GM12891 (cell line): ENCODE data around the gene C11orf24.

Experiments
- DNase-seq: peaks from one replicate; pipeline ENCODE4 v3.0.0; 2011; ENCODE audit warnings: low spot score; ENCODE audit not compliant: insufficient read length
- FAIRE-seq: peaks from 2 replicates; lab custom pipeline; 2011; peaks lifted over from hg19 to GRCh38; lab: Jason Lieb, UNC
- PAX5 ChIP-seq: IDR thresholded peaks from 2 replicates; pipeline ENCODE4 v1.6.1; 2011; ENCODE audit warnings: low read length, moderate library complexity, mild to moderate bottlenecking; ENCODE audit not compliant: insufficient read depth, severe bottlenecking
- POLR2A ChIP-seq: IDR thresholded peaks from 2 replicates; pipeline ENCODE4 v1.6.1; 2011; ENCODE audit warnings: low read depth, low read length, control low read depth
- POLR2AphosphoS5 ChIP-seq: IDR thresholded peaks from 2 replicates; pipeline ENCODE4 v1.6.1; 2011; ENCODE audit warnings: low read depth, low read length, control low read depth
- POU2F2 ChIP-seq: IDR thresholded peaks from 2 replicates; pipeline ENCODE4 v1.6.1; 2011; ENCODE audit warnings: low read depth, mild to moderate bottlenecking, control low read depth, low read length, moderate library complexity
- SPI1 ChIP-seq: IDR thresholded peaks from 2 replicates; pipeline ENCODE4 v1.6.1; 2011; ENCODE audit warnings: low read depth, low read length, control low read depth
- TAF1 ChIP-seq: IDR thresholded peaks from 2 replicates; pipeline ENCODE4 v1.6.1; 2011; ENCODE audit warnings: low read depth, low read length, control low read depth

C11orf24 gene

DNA sequence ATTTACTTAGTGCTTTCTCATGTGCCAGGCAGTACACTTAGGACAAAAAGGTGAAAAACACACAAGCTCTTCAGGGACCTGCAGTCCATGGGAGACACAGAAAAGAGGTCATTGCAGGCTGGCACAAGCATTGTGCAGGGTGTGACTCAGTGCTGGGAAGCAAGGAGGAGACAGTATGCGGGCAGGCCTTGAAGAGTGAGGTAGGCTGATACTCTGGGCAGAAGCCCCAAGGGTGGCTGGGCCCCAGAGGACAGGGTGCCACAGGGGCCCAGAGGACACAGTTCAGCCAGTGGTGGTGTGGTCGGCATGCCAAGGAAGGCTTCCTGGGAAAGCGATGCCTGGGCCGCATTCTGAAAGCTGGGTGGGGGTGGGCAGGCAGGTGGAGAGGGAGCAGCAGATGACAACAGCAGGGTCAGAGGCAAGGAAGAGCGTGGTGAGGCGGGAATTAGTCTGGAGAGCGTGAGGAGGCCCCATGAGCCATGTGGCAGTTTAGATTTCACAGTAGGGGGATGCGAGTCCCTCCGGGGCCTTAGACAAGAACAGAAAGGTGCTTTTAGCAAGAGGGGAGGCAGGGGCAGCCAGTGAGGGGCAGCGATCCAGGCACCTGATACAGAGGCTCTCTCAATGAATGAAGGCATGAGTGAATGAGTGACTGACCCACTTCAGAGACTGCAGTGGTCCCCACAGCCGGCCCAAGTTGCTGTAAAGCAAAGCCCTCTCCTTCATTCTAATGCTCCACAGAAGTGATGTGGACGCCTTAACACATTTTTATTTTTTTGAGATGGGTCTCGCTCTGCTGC lies 6.8 kb downstream of the C11orf24 start:
- FAIRE-seq = no peak
- DNase-seq = no peak
- TF ChIP-seq SPI1 (no peak), POLR2A (no peak), POU2F2 (no peak)

DNA sequence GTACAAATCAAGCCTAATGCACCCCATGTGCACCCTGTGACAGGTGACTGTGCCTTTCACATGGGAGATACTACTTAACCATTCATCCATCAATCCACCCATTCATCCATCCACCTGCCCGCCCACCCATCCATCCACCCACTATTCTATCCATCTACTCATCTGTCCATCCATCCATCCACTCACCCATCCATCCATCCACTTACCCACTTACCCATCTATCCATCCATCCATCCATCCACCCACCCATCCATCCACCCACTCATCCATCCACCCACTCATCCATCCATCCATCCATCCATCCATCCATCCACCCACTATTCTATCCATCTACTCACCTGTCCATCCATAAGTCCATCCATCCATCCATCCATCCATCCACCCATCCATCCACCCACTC lies 7.5 kb downstream of the C11orf24 start:
- DNase-seq = no peak
- FAIRE-seq = no peak
- TF ChIP-seq SPI1 (no peak), POU2F2 (no peak), POLR2A (no peak), TAF1 (no peak)

DNA sequence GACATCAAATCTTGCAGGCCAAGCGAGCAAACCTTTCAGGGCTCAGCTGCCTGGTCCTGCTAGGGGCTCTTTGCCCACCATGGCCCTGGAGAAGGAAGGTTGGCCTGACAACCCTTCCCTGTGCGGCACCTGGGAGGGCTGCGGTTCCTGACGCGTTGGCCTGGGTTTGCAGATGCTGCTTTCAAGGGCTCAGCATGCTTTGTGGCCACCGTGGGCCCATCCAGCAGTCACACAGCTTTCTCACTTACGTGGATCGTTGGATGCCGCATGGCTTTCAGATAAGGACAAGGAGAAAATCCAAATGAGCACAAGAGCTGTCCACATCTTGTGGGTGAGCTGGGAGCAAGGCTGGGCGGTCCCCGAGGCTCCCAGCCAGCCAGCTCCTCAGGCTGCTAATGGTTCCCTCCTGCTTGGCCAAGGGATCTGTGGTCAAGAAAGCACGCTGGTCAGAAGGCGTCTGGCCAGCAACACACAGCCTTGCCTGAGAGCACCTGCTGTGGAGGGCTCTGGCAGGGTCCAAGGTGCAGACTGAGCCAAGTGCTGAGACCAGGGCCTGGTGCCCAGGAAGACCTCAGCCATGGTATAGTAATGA lies 8.2 kb downstream of the C11orf24 start:
- no peak for FAIRE-seq
- DNase-seq = no peak
- no peak for TF ChIP-seq POLR2AphosphoS5
- no peak for TF ChIP-seq SPI1
- TF ChIP-seq POLR2A = no peak
- no peak for TF ChIP-seq POU2F2
- no peak for TF ChIP-seq TAF1
- TF ChIP-seq PAX5 = no peak

DNA sequence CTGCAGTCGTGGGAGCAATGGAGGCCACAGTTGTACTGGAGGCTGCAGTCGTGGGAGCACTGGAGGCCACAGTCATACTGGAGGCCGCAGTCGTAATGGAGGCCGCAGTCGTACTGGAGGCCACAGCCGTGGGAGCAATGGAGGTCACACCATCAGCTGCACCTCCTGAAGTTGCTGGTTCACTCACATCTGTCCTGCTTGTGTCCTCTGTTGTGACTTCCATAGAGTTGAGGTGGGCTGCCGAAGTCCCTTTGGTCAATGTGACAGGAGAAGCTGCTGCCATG lies 9.3 kb downstream of the C11orf24 start:
- FAIRE-seq (no peak), DNase-seq (no peak)
- TF ChIP-seq PAX5 = no peak
- TF ChIP-seq POLR2AphosphoS5 = no peak
- TF ChIP-seq POLR2A = no peak

DNA sequence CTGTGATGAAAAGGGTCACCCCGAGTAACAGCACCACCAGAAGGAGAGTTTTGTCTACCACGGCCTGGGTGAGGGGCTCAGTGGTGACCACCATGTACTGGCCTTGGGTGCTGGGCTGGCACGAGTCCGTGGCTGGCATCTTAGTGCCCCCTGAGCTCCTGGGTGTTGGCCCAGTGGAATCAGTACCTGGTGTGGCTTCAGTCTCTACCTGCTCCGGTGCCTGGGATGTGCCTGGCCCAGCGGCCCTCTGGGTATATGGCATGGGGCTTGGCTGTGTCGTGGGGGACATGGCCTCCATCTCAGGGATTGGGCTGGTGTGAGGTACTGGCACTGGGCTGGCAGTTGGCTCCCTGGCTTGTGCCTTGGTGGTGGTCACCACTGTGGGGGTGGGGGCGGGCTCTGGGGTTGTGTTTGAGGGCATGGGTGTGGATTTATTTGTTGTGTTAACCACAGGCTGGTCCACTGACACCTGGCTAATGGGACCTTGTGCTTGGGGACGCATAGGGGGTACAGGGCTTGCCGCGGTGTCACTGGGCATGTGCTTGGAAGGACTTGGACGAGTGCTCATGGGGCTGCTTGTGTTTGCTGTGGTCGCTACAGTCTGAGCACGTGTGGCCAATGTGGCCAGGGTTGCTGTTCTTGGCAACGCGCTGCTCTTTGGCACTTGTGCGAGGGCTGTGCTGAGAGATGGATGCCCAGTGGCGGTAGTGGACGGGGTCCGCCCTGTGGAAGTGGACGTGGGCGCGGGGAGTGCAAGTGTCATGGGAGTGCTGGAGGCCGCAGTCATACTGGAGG lies 9.8 kb downstream of the C11orf24 start:
- DNase-seq (no peak), FAIRE-seq (no peak)
- TF ChIP-seq SPI1 = no peak
- no peak for TF ChIP-seq POU2F2
- TF ChIP-seq POLR2AphosphoS5 = no peak
- no peak for TF ChIP-seq TAF1
- TF ChIP-seq PAX5 = no peak
- TF ChIP-seq POLR2A = no peak

DNA sequence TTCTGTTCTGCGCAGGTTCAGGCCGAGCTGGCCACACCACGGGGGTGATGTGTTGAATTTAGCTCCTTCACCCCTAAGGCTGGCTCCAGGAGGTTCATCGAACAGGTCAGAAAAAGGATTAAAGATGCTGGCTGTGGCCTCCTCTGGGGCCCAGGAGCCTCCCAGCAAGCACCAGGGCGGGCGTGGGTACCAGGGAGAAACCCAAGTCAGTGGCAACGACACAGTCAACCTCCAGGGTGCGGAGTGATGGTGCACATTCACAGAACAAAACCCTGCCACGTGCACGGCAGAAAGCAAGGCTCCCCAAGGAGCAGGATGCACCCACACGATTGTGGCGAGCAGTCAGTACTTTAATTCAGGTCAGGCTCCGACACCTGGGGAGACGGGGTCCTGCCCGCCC lies 10.8 kb downstream of the C11orf24 start:
- FAIRE-seq = no peak
- TF ChIP-seq SPI1 = no peak
- TF ChIP-seq PAX5 = no peak
- TF ChIP-seq POU2F2 = no peak
- TF ChIP-seq TAF1 = no peak
- no peak for TF ChIP-seq POLR2A
- no peak for TF ChIP-seq POLR2AphosphoS5
- no peak for DNase-seq

DNA sequence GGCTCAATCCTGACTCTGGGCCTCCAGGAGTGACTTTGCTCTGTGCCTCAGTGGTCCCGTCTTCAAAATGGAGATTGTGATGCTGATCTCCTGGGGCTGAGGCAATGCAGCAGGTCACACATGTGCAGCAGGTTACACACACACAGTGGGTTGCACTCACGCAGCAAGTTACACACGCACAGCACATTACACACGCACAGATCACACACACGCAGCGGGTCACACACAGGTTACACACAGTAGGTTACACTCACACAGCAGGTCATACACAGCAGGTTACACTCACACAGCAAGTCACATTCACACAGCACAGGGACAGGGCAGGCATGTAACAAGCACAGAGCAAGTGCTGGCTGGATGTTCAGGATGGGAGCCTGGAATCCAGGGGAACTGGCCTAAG lies 11.3 kb downstream of the C11orf24 start:
- FAIRE-seq (no peak), DNase-seq (no peak)
- no peak for TF ChIP-seq PAX5
- no peak for TF ChIP-seq POLR2AphosphoS5
- TF ChIP-seq TAF1 = no peak
- no peak for TF ChIP-seq POU2F2
- TF ChIP-seq SPI1 = no peak
- TF ChIP-seq POLR2A = no peak

DNA sequence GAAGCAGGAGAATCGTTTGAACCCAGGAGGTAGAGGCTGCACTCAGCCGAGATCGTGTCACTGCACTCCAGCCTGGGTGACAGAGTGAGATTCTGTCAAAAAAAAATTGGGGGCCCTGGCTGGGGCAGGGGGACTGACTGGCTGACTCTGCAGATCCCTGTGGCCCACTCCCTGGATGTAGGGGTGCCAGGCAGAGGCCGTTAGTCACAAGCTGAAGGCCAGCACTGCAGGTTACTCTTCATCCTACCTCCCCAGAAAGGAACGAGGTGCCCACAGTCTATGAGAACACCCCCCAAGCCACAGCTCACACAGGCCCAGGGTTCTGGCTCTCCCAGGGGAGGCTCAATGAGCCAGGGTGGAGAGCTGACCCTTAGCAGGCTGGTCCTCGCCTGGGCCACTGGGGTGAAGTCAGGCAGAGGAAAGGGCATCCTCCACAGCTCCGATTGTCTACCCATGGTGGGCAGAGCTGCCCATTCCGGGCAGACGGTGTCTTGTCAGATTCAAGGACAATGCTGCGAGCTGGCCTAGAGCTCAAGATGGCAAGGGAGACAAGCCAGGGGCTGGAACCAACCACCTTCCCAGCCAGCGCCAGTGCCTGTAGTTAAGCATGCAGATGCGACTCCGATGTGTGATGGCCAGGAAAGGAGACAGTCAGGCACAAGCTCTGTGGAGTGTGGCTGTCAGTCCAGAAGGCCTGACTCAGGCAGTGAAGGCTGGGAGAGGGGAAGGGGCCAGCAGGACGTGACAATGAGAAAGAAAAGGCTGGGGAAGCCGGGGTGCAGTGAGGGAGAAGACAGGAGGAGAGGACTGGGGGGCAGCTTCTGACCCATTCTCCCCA lies 12.4 kb downstream of the C11orf24 start:
- FAIRE-seq = no peak
- TF ChIP-seq POLR2A = no peak
- no peak for TF ChIP-seq SPI1
- no peak for TF ChIP-seq PAX5
- TF ChIP-seq POU2F2 = no peak
- no peak for TF ChIP-seq TAF1
- no peak for TF ChIP-seq POLR2AphosphoS5
- DNase-seq = no peak

DNA sequence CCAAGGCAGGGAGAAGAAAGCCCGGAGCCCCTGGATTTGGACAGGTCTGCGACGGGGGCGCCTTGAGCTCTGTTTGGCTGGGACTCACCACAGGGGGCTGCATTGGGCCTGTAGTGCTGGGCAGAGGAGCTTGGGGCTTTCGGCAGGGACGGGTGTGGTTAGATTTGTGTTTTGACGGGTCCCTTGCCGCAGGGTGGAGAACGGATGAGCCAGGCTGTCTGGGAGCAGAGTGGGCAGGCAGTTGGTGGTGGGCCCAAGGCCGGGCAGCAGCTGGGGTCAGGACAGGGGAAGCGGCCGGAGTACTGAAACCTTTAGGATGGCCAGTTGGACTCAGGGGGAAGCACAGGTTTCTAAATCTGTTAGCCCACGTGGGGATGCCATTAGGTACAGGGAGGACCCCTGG lies 13.4 kb downstream of the C11orf24 start:
- FAIRE-seq (no peak), DNase-seq (no peak)
- TF ChIP-seq POU2F2 (no peak), SPI1 (no peak), POLR2A (no peak), TAF1 (no peak), PAX5 (no peak), POLR2AphosphoS5 (no peak)
